Measurements from ENCODE around the gene PKLR.

DNA sequence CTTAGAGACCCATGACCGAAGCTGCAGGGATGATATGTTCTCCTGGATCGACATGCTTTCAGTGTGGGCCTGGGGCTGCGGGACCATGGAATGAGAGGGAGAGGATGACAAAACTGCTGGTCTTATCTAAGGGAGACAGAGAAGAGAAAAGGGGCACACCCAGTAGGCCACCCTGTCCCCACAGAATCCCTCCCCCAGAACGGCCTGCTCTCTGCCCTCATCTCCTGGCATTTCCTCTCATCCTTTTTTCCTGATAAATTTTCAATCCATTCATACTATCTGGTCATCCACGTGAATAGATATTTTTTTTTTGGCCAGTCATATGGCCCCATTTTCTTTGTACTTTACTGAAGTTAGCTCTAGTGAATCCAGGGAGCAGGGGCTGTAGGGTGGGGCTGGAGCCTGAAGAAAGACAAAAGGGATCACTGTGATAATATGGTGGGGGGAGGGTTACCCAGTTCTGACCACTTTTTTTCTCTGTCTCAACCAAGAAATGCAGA lies at the start of gene PKLR:
- TF ChIP-seq, protein P1, sequence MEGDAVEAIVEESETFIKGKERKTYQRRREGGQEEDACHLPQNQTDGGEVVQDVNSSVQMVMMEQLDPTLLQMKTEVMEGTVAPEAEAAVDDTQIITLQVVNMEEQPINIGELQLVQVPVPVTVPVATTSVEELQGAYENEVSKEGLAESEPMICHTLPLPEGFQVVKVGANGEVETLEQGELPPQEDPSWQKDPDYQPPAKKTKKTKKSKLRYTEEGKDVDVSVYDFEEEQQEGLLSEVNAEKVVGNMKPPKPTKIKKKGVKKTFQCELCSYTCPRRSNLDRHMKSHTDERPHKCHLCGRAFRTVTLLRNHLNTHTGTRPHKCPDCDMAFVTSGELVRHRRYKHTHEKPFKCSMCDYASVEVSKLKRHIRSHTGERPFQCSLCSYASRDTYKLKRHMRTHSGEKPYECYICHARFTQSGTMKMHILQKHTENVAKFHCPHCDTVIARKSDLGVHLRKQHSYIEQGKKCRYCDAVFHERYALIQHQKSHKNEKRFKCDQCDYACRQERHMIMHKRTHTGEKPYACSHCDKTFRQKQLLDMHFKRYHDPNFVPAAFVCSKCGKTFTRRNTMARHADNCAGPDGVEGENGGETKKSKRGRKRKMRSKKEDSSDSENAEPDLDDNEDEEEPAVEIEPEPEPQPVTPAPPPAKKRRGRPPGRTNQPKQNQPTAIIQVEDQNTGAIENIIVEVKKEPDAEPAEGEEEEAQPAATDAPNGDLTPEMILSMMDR (IDR thresholded peaks at IDR 0.05), result no peak
- no peak for TF ChIP-seq POLR2A (IDR thresholded peaks at IDR 0.05)
